Vein endothelial cell (primary cell): ENCODE measurements around the gene LDLRAD2. TPM values are rescaled to one million over a fixed set of nuclear protein-coding genes. Genes with fewer than 3 reads are reported as not detected.

Experiments used
- total RNA-seq: library from RNA; depleted of rRNA; stranded (reverse); fragments of >200 nt; gene quantifications from 2 replicates; pipeline ENCODE4 v1.2.3, GENCODE V29; 2012

LDLRAD2 gene, protein sequence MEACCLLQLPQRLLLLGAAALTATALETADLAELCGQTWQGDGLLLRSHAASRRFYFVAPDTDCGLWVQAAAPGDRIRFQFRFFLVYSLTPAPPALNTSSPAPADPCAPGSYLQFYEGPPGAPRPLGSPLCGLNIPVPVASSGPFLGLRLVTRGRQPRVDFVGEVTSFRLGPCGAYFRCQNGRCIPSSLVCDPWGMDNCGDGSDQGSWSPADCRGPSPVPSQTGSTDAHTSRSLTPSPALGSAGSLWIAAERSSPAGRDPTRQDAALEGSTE
- not detected in 2 replicates for total RNA-seq

DNA sequence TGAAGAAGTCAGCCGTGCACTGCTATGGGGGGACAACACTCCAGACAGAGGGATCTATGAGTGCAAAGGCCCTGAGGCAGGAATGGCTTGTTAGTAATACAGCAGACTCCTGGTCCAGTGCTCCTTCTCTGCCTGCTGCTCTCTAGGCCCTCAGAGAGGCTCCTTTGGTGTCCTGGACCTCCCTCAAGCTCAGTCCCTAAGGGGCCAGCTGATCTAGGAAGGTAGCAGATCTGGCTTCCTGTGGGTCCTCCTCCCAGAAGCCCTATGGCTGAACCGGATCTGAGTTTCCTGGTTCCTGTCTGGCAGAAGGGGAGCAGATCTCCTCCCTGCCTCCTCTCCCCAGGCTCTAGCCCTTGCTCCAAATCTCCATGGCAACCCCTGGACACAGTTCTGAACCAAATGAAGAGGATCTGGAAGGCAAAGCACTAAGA is at the start of gene LDLRAD2:
Gene LDLRAD2 (plus strand): TSS at position 391 of the 431 bp plus-strand sequence. CDS start 187 bp downstream, outside the sequence.

DNA sequence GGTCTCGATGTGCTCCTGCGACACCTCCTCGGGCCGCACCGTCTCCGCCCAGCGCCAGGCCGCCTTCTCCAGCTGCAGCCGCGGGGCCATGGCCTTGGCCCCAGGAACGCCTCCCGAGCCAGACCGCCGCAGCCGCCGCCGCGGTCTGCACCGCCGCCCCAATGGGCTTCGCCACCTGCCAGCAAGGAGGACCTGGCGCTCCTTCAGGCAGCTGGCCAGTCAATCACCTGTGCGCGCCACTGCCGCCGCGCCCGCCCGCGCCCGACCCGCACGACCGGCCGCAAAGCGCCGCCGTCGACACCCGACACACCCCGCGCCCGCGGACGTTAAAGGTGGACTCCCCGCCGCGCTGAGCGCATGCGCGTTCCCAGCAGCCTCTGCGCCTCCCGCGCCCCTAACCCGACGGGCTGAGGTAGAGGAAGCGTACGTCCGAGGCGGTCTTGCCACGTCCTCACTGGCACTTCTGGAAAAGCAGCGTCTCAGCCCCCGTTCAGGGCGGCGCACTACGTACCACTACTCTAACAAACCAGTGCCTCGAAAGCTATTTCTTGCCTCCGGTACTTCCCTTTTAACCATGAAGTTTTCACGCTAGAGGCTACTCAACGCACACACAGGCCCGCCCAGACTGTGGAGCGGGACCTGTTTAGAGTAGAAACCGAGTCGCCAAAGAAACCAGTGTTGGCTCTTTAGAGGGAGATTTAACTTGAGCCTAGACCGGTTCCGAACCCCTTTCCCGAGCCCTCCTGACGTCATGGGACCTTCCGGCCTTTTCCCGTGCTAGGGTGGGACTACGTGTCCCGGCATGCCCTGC is 29.0 kb upstream of the LDLRAD2 start, which contains the start of gene USP48:
Gene USP48 (minus strand): TSS at position 282 of the 811 bp plus-strand sequence. CDS start 192 bp downstream, at position 90.

Other genes starting within 250 kb of the LDLRAD2 start
- gene RAP1GAP, start 142.9 kb upstream of the LDLRAD2 start, total RNA-seq = 0.57 TPM in 1 of 2 replicates, not detected in the other
- 79.0 and 80.1 TPM in 2 replicates for gene USP48, start 29.1 kb upstream of the LDLRAD2 start, total RNA-seq
- 2,022 and 2,795 TPM in 2 replicates for gene HSPG2, start 125.0 kb downstream of the LDLRAD2 start, total RNA-seq
- not detected in 2 replicates for gene CELA3B, start 164.8 kb downstream of the LDLRAD2 start, total RNA-seq
- gene CELA3A, start 189.4 kb downstream of the LDLRAD2 start, total RNA-seq = not detected in 2 replicates
- 747 and 879 TPM in 2 replicates for gene CDC42, start 240.4 kb downstream of the LDLRAD2 start, total RNA-seq